Duodenal mucosa (tissue), 2 donors: Measurements from ENCODE around the gene NVL.

Source experiments
- H3K27ac ChIP-seq: one replicate; pipeline ENCODE4 v1.7.0; 2013; ENCODE audit warnings: low read depth, low read length
- H3K27me3 ChIP-seq, 2 donors: one replicate each; pipeline ENCODE4 v1.7.0; 2013; ENCODE audit warnings: low read length in 2 of 2, control low read depth in 1 of 2; ENCODE audit not compliant: insufficient read depth in 2 of 2, control insufficient read depth in 1 of 2
- H3K36me3 ChIP-seq, 2 donors: one replicate each; pipeline ENCODE4 v1.7.0; 2013; ENCODE audit warnings: low read length in 2 of 2, control low read depth in 1 of 2; ENCODE audit not compliant: insufficient read depth in 2 of 2, control insufficient read depth in 1 of 2
- H3K4me1 ChIP-seq, 2 donors: one replicate each; pipeline ENCODE4 v1.7.0; 2013; ENCODE audit warnings: low read length in 2 of 2, control low read depth in 1 of 2; ENCODE audit not compliant: insufficient read depth in 2 of 2, control insufficient read depth in 1 of 2
- H3K4me3 ChIP-seq, 2 donors: one replicate each; pipeline ENCODE4 v1.7.0; 2013; ENCODE audit warnings: low read length in 2 of 2, low read depth in 1 of 2
- H3K9ac ChIP-seq, 2 donors: one replicate each; pipeline ENCODE4 v1.7.0; 2013; ENCODE audit warnings: low read length in 2 of 2, low read depth in 1 of 2
- H3K9me3 ChIP-seq, 2 donors: one replicate each; pipeline ENCODE4 v1.7.0; 2013; ENCODE audit warnings: low read length in 2 of 2, control low read depth in 1 of 2; ENCODE audit not compliant: control insufficient read depth in 1 of 2

NVL gene

GRCh38 chr1:224201383-224201782 is 128.6 kb downstream of the NVL start:
- Histone ChIP-seq H3K36me3 (no peaks in the 10 kb centered on the region), H3K9me3 (no peaks in the 10 kb centered on the region), H3K4me1 (peaks cover 27 to 41% of the 10 kb centered on the region in 2 donors), H3K4me3 (no peak overlapping the region), H3K9ac (no peak overlapping the region), H3K27ac (no peak overlapping the region), H3K27me3 (no peaks in the 10 kb centered on the region)

- Histone ChIP-seq H3K4me1 (peaks cover 24 to 34% of the 10 kb centered on the region in 2 donors), H3K9me3 (no peaks in the 10 kb centered on the region), H3K36me3 (no peaks in the 10 kb centered on the region), H3K27me3 (no peaks in the 10 kb centered on the region), H3K4me3 (no peak overlapping the region), H3K9ac (no peak overlapping the region), H3K27ac (no peak overlapping the region)
Measured at GRCh38 chr1:224199679-224200078, 130.3 kb downstream of the NVL start.

GRCh38 chr1:224198572-224198971 is 131.4 kb downstream of the NVL start:
- Histone ChIP-seq H3K4me1 (peaks cover 19 to 23% of the 10 kb centered on the region in 2 donors), H3K36me3 (peaks cover 0 to under 1% of the 10 kb centered on the region in 2 donors), H3K4me3 (no peak overlapping the region), H3K27me3 (no peaks in the 10 kb centered on the region), H3K9ac (no peak overlapping the region), H3K9me3 (no peaks in the 10 kb centered on the region), H3K27ac (no peak overlapping the region)

GRCh38 chr1:224196813-224197600 is 133.0 kb downstream of the NVL start:
- Histone ChIP-seq H3K4me3 (no peak overlapping the region), H3K27me3 (no peaks in the 10 kb centered on the region), H3K36me3 (peaks cover 8 to 12% of the 10 kb centered on the region in 2 donors), H3K9ac (no peak overlapping the region), H3K4me1 (peaks cover 14 to 19% of the 10 kb centered on the region in 2 donors), H3K9me3 (no peaks in the 10 kb centered on the region), H3K27ac (no peak overlapping the region)

- Histone ChIP-seq H3K27me3 (no peaks in the 10 kb centered on the region), H3K4me1 (peaks cover 5 to 9% of the 10 kb centered on the region in 2 donors), H3K9me3 (no peaks in the 10 kb centered on the region), H3K27ac (no peak overlapping the region), H3K9ac (no peak overlapping the region), H3K4me3 (no peak overlapping the region), H3K36me3 (peaks cover 9 to 20% of the 10 kb centered on the region in 2 donors)
Measured at GRCh38 chr1:224193319-224193966, 136.5 kb downstream of the NVL start.

GRCh38 chr1:224192082-224192788 is 137.7 kb downstream of the NVL start:
- H3K9ac ChIP-seq: no peak overlapping the region
- H3K4me3 ChIP-seq: no peak overlapping the region
- peaks cover 5 to 9% of the 10 kb centered on the region in 2 donors for H3K4me1 ChIP-seq
- H3K36me3 ChIP-seq: peaks cover 9 to 20% of the 10 kb centered on the region in 2 donors
- no peaks in the 10 kb centered on the region for H3K9me3 ChIP-seq
- H3K27me3 ChIP-seq: no peaks in the 10 kb centered on the region
- H3K27ac ChIP-seq: no peak overlapping the region

GRCh38 chr1:224189561-224189960 is 140.4 kb downstream of the NVL start:
- Histone ChIP-seq H3K4me3 (no peak overlapping the region), H3K36me3 (peaks cover 9 to 20% of the 10 kb centered on the region in 2 donors), H3K4me1 (peaks cover 3 to 15% of the 10 kb centered on the region in 2 donors), H3K27me3 (no peaks in the 10 kb centered on the region), H3K9ac (no peak overlapping the region), H3K27ac (no peak overlapping the region), H3K9me3 (no peaks in the 10 kb centered on the region)

- Histone ChIP-seq H3K9ac (no peak overlapping the region), H3K4me1 (peaks cover 3 to 22% of the 10 kb centered on the region in 2 donors), H3K27ac (no peak overlapping the region), H3K4me3 (no peak overlapping the region), H3K36me3 (peaks cover 7 to 17% of the 10 kb centered on the region in 2 donors), H3K9me3 (no peaks in the 10 kb centered on the region), H3K27me3 (no peaks in the 10 kb centered on the region)
Measured at GRCh38 chr1:224188286-224188685, 141.7 kb downstream of the NVL start.

- H3K9me3 ChIP-seq: no peaks in the 10 kb centered on the region
- no peak overlapping the region for H3K27ac ChIP-seq
- no peaks in the 10 kb centered on the region for H3K27me3 ChIP-seq
- peaks cover 3 to 22% of the 10 kb centered on the region in 2 donors for H3K4me1 ChIP-seq
- H3K36me3 ChIP-seq: peaks cover 0 to 7% of the 10 kb centered on the region in 2 donors
- H3K4me3 ChIP-seq: no peak overlapping the region
- no peak overlapping the region for H3K9ac ChIP-seq
Measured at GRCh38 chr1:224185208-224185607, 144.8 kb downstream of the NVL start.
